Stimulated activated CD8-positive, alpha-beta memory T cell treated with anti-CD3 and anti-CD28 coated beads, Interleukin-12 subunit alpha, Interleukin-12 subunit beta, amount 100 ng/mL, for 1 hour (primary cell): ENCODE data around the gene PDE8A.

ENCODE experiments used
- DNase-seq: peaks from one replicate; pipeline ENCODE4 v3.0.0-alpha.2; 2020; ENCODE audit warnings: low read depth

PDE8A gene

DNA sequence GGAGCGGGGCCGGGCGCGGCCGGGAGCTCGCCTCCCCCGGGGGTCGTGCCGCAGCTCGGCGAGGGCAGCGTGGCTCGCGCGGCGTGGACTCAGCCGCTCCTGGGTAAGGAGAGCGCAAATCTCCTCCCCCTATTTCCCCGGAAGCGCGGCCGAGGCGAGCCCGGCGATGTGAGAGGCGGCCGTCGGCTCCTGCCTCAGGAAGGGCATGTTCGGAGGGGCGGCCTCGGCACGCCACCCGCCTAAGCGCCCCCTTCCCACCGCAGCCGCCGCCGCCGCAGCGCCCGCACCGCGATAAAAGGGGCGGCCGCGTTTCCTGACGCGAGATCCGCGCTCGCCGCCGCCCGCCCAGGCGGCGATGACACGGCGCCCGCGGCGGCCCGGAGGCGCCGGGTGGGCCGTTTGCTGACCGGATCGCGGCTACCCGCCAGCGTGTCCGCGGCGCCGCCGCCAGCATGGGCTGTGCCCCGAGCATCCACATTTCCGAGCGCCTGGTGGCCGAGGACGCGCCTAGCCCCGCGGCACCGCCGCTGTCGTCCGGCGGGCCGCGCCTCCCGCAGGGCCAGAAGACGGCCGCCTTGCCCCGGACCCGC lies at the start of gene PDE8A:
Gene PDE8A (plus strand): TSS at position 146 of the 590 bp plus-strand sequence. CDS start 307 bp downstream, at position 453.
- DNase-seq, result peak; percentile 32

GRCh38 chr15:84934942-84935729 lies 46.5 kb upstream of the PDE8A start:
- no peak for DNase-seq

- no peak for DNase-seq
Observed at GRCh38 chr15:84937144-84937543, 44.5 kb upstream of the PDE8A start.

DNA sequence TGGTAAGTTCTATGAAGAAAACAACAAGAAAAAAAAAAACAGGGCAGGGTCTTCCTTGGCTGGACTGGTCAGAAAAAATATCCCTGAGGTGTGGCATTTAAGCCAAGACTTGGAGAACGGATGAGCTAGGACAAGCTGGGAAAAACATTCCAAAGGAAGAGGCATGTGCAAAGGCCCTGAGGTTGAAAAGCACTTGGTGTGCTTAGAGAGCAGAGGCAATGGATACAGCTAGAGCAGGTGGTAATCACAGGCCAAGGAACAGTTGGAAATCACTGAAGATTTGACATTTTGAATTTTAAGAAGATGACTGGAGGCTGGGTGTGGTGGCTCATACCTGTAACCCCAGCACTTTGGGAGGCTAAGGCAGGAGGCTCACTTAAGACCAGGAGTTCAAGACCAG lies 42.9 kb upstream of the PDE8A start:
- no peak for DNase-seq

DNA sequence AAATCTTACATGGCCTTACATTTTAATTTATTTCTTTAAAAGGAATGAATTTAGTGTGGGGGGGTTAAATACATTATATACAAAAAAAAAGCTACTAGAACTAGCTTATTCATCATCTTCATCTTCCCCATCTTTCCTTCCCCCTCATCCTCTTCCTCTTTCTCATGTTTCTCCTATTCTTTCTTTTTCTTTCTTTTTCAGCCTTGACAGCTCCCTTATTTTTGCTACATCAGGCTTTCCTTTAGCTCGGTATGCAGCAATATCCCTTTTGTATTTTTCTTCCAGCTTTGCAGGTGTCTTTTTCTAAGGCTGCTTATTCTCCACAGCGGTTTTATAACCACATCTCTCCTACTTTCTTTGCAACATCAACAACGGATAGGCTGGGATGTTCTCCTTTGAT lies 41.3 kb upstream of the PDE8A start:
- no peak for DNase-seq

GRCh38 chr15:84942456-84942855 lies 39.2 kb upstream of the PDE8A start:
- DNase-seq, result no peak

GRCh38 chr15:84944311-84944710 lies 37.3 kb upstream of the PDE8A start:
- DNase-seq, result no peak

GRCh38 chr15:84944861-84945260 lies 36.8 kb upstream of the PDE8A start:
- DNase-seq, result no peak

GRCh38 chr15:84946772-84947489 lies 34.7 kb upstream of the PDE8A start:
- no peak for DNase-seq

- no peak for DNase-seq
Observed at GRCh38 chr15:84947947-84948830, 33.5 kb upstream of the PDE8A start.

GRCh38 chr15:84949043-84949442 lies 32.6 kb upstream of the PDE8A start:
- no peak for DNase-seq

DNA sequence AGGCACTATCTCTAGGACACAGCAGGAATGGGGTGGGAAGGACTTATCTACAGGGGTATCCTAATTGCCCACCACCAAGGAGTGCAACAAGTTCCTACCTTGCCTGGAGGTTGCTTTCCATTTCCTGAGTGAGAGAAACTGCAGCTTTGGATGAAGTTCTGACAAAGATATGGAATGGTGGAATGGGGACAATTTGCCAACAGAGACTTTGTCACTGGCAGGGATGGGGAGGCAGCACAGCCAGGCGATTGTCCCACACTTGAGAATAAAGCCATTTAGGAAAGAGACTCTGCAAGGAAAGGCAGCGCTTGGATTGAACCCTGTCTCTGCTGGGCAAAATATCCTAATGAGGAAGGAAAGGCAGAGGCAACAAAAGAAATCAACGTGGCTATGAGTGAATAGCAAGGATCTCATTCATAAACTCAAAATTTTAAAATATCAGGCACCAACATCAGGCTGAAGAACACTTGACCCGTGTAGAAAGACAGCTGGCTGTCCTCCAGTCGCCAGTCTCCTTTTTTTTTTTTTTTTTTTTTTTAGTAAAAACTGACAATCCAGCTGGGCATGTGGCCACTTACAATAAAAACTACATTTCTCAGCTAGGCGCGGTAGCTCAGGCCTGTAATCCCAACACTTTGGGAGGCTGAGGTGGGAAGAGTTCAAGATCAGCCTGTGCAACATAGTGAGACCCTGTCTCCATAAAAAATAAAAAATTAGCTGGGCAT lies 31.6 kb upstream of the PDE8A start:
- DNase-seq, result no peak

- DNase-seq, result no peak
Observed at GRCh38 chr15:84950570-84951111, 31.0 kb upstream of the PDE8A start.

GRCh38 chr15:84951736-84952135 lies 29.9 kb upstream of the PDE8A start:
- no peak for DNase-seq

DNA sequence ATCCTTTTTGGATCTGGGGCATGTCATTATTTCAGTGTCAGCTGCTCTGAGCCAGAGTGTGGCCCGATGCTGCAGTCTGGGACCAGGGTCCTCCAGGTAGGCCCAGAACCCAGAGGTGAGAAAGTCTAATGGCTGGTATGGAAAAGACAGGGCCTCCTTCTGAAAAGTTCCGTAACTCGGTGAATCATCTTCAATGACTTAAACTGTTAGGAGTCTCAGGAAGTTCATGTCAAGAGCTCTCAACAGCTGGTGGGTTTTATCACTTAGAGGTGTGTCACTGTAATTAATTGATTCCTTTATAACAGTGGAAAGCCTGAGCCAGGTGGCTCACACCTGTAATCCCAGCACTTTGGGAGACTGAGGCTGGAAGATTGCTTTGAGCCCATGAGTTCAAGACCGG lies 28.5 kb upstream of the PDE8A start:
- DNase-seq, result no peak

- no peak for DNase-seq
Observed at GRCh38 chr15:84953726-84954125, 27.9 kb upstream of the PDE8A start.

DNA sequence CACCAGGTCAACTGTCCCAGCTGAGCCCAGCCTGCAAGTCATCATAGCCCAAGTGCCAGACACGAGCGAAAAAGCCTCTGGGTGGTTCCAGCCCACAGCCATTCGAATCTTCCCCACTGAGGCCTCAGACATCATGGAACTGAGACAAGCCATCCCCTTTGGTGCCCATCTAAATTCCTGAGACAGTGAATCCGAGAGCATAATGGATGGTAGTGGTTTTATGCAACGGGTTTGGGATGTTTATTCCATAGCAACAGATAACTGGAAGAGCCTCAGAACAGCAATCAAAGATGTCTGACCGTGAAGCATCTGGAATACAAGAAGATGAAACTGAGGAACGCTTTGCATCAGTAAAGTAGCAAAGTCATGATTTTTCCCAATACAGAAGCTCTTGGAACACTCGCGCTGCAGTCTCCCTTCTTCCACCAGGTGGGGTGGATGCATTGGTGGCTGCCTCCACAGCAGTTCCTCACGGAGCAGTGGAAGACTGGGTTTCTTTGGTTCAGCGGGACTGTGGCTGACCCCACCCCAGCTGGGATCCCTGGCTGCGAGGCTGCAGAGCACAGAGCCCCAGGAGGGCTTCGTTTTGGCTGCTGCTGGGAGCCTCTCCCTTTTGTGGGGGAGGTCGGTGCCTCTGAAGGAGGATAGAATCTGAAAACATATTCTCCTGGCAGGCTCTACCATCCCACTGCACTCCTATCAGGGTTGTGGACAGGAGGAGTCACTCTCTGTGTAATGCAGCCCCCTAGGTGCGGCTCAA lies 26.4 kb upstream of the PDE8A start:
- DNase-seq, result peak; percentile 27

DNA sequence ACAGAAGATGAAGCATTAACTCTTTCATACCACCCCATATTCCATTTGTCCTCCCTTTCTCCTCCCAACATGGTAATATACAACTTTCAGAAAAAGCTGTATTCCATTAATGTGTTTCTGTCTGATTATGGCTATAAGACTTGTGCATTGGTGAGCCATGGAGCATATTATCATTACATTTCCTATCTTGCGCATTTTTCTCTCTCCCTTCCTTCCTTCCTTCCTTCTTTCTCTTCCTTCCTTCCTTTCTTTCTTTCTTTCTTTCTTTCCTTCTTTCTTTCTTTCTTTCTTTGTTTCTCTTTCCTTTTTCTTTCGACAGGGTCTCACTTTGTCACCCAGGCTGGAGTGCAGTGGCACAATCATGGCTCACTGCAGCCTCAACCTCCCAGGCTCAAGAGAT lies 25.5 kb upstream of the PDE8A start:
- no peak for DNase-seq

- DNase-seq, result no peak
Observed at GRCh38 chr15:84960391-84961113, 21.1 kb upstream of the PDE8A start.

DNA sequence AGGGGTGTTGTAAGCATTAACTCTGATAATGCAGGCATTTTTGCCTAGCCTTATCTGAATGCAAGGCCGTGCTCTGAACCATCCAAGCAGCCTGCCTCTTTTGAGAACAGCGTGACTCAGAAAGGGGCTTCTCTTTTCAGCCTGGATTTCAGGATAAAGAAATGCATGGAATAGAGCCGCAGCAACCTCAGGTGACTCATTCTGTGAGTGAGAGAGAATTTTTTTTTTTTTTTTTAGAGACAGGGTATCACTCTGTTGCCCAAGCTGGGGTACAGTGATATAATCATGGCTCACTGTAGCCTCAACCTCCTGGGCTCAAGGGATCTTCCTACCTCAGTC lies 20.6 kb upstream of the PDE8A start:
- DNase-seq, result no peak
